ENCODE measurements around the gene FALEC. TPM values are rescaled to one million over a fixed set of nuclear protein-coding genes. Genes with fewer than 3 reads are reported as not detected.

The FALEC gene
- total and polyA plus RNA-seq, 2 experiments from 2014 or later: 1.7 TPM; not detected in 1

- no peak for TF ChIP-seq STAT1 (IDR thresholded peaks at IDR 0.05; ENCODE audit: unreplicated experiment)
- H3K27ac ChIP-seq (ENCODE audit: low read depth): peak overlapping the region; percentile 100
- H3K9me2 ChIP-seq (ENCODE audit: insufficient read depth): no peaks in the 10 kb centered on the region
- Mint-ChIP-seq H3K27ac (peak overlapping the region; percentile 74; the same call in 1 of the 2 replicates), H3K36me3 (ENCODE audit: low read depth) (peaks cover 91% of the 10 kb centered on the region), H3K27me3 (ENCODE audit: insufficient read depth, low read depth, poor library complexity) (peaks cover 54% of the 10 kb centered on the region), H3K4me3 (peak overlapping the region; percentile 99), H3K4me1 (peaks cover 47% of the 10 kb centered on the region), H3K9me3 (peaks cover 8% of the 10 kb centered on the region; the same call in 1 of the 3 replicates)
- peaks cover 80% of the 10 kb centered on the region for H3K79me2 ChIP-seq (replicated peaks; ENCODE audit: insufficient read depth)
- ATAC-seq (no peak), DNase-seq (ENCODE audit: low spot score) (no peak)
- peaks cover 39% of the 10 kb centered on the region for H3K4me1 ChIP-seq (ENCODE audit: insufficient read depth)
- H3K4me3 ChIP-seq: peak overlapping the region; percentile 96
- H4K20me1 ChIP-seq (replicated peaks; ENCODE audit: insufficient read depth): peaks cover 54% of the 10 kb centered on the region
- no peak overlapping the region for H2AFZ ChIP-seq
- peak overlapping the region; percentile 92 for H3K4me2 ChIP-seq
- H3F3A ChIP-seq (replicated peaks; ENCODE audit: low read depth): peaks cover 60% of the 10 kb centered on the region
- no peaks in the 10 kb centered on the region for H3K27me3 ChIP-seq (ENCODE audit: insufficient read depth)
- peaks cover 58% of the 10 kb centered on the region for H3K36me3 ChIP-seq (ENCODE audit: insufficient read depth)
Observed at GRCh38 chr1:150575072-150575489, 59.5 kb downstream of the FALEC start.

GRCh38 chr1:150575518-150576366, 60.2 kb downstream of the FALEC start:
- peaks cover 44% of the 10 kb centered on the region for H3K4me1 ChIP-seq (ENCODE audit: insufficient read depth)
- no peak overlapping the region for H2AFZ ChIP-seq
- peak; percentile 5 for DNase-seq (ENCODE audit: low spot score)
- H3K27ac ChIP-seq (ENCODE audit: low read depth): peak overlapping the region; percentile 100
- peak overlapping the region; percentile 92 for H3K4me2 ChIP-seq
- peaks cover 8% of the 10 kb centered on the region; the same call in 1 of the 3 replicates for H3K9me3 Mint-ChIP-seq
- H4K20me1 ChIP-seq (replicated peaks; ENCODE audit: insufficient read depth): peaks cover 54% of the 10 kb centered on the region
- H3K4me1 Mint-ChIP-seq: peaks cover 47% of the 10 kb centered on the region
- no peaks in the 10 kb centered on the region for H3K9me2 ChIP-seq (ENCODE audit: insufficient read depth)
- peaks cover 52% of the 10 kb centered on the region for H3K27me3 Mint-ChIP-seq (ENCODE audit: insufficient read depth, low read depth, poor library complexity)
- H3K4me3 Mint-ChIP-seq: peak overlapping the region; percentile 99
- peak overlapping the region; percentile 96 for H3K4me3 ChIP-seq
- no peak for ATAC-seq
- peaks cover 61% of the 10 kb centered on the region for H3F3A ChIP-seq (replicated peaks; ENCODE audit: low read depth)
- no peaks in the 10 kb centered on the region for H3K27me3 ChIP-seq (ENCODE audit: insufficient read depth)
- peaks cover 86% of the 10 kb centered on the region for H3K36me3 Mint-ChIP-seq (ENCODE audit: low read depth)
- H3K79me2 ChIP-seq (replicated peaks; ENCODE audit: insufficient read depth): peaks cover 84% of the 10 kb centered on the region
- H3K36me3 ChIP-seq (ENCODE audit: insufficient read depth): peaks cover 58% of the 10 kb centered on the region
- peak overlapping the region; percentile 55 for H3K27ac Mint-ChIP-seq
- TF ChIP-seq ZNF462 (CRISPR knock-in tag; IDR thresholded peaks at IDR 0.05) (no peak), POLR2AphosphoS5 (IDR thresholded peaks at IDR 0.05; ENCODE audit: low read depth) (no peak), STAT1 (IDR thresholded peaks at IDR 0.05; ENCODE audit: unreplicated experiment) (no peak), ETS1 (IDR thresholded peaks at IDR 0.05) (no peak), EZH2 (IDR thresholded peaks at IDR 0.05; ENCODE audit: low read depth, unreplicated experiment) (no peak), CREB1 (CRISPR knock-in tag; IDR thresholded peaks at IDR 0.05; ENCODE audit: low read depth) (no peak), EZH2phosphoT487 (IDR thresholded peaks at IDR 0.05; ENCODE audit: unreplicated experiment) (no peak), CTCF (conservative IDR thresholded peaks at IDR 0.05; ENCODE audit: low read depth in 2 of 2) (no peak)

Data from GM23338 (cell line).